ENCODE results near the gene PCYT2. TPM values are rescaled to one million over a fixed set of nuclear protein-coding genes. Genes with fewer than 3 reads are reported as not detected.
A peak's percentile ranks its signal among the peaks of the same experiment; 100 is the strongest.

Gene PCYT2
- total RNA-seq, 3 donors from 2014 or later, result 36.0 to 59.4 (median 58.3) TPM

DNA sequence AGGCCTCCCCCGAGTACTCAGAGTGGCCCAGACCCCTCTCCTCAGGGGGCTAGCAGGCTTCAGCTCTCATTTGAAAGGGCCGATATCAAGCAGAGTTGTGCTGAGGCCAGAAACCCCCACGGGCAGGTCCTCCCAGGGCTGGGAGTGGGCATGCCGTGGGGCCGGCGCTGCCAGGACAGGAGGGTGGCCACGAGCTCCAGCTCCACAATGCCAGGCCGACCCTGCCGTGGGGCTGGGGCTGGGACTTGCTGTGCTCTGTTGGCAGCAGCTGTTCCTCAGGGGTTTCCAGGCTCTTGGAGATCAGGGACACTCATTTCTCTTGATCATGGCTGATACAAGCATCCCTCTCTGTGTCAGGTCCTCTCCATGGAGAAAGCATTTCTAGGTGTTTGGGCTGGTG is 12.3 kb downstream of the PCYT2 start:
- Histone ChIP-seq H3K4me1 (ENCODE audit: low read depth) (peaks cover 10% of the 10 kb centered on the region), H3K36me3 (ENCODE audit: low read depth) (peaks cover 2% of the 10 kb centered on the region), H3K9me3 (no peaks in the 10 kb centered on the region), H3K4me3 (no peak overlapping the region)
- DNase-seq, result no peak
- TF ChIP-seq, protein P1, sequence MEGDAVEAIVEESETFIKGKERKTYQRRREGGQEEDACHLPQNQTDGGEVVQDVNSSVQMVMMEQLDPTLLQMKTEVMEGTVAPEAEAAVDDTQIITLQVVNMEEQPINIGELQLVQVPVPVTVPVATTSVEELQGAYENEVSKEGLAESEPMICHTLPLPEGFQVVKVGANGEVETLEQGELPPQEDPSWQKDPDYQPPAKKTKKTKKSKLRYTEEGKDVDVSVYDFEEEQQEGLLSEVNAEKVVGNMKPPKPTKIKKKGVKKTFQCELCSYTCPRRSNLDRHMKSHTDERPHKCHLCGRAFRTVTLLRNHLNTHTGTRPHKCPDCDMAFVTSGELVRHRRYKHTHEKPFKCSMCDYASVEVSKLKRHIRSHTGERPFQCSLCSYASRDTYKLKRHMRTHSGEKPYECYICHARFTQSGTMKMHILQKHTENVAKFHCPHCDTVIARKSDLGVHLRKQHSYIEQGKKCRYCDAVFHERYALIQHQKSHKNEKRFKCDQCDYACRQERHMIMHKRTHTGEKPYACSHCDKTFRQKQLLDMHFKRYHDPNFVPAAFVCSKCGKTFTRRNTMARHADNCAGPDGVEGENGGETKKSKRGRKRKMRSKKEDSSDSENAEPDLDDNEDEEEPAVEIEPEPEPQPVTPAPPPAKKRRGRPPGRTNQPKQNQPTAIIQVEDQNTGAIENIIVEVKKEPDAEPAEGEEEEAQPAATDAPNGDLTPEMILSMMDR (IDR thresholded peaks at IDR 0.05), result no peak
- intact Hi-C loops (cut with DNase I, micrococcal nuclease), result no loop called here
- no peak for ATAC-seq

- peaks cover 2% of the 10 kb centered on the region for H3K36me3 ChIP-seq (ENCODE audit: low read depth)
These were observed 13.0 kb downstream of the PCYT2 start for GRCh38 chr17:81898029-81898866.

DNA sequence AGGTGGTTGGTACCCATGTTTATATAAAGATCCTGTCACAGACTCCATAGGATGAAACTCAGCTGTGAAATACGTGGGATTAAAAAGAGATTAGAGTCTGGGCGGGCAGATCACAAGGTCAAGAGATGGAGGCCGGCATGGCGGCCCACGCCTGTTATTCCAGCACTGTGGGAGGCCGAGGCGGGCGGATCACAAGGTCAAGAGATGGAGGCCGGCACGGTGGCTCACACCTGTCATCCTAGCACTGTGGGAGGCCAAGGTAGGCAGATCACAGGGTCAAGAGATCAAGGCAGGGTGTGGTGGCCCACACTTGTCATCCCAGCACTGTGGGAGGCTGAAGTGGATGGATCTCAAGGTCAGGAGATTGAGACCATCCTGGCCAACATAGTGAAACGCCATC is 15.8 kb downstream of the PCYT2 start:
- no peak for DNase-seq
- intact Hi-C loops (cut with DNase I, micrococcal nuclease), result no loop called here
- no peaks in the 10 kb centered on the region for H3K9me3 ChIP-seq

More at GRCh38 chr17:81898029-81898866, 13.0 kb downstream of the PCYT2 start:
- TF ChIP-seq, protein P1 (IDR thresholded peaks at IDR 0.05), result no peak
- H3K4me1 ChIP-seq (ENCODE audit: low read depth), result peaks cover 10% of the 10 kb centered on the region
- no peak overlapping the region for H3K4me3 ChIP-seq
- H3K9me3 ChIP-seq, result no peaks in the 10 kb centered on the region
- no peak for ATAC-seq
- DNase-seq, result no peak
- intact Hi-C loops (cut with DNase I, micrococcal nuclease), result no loop called here

DNA sequence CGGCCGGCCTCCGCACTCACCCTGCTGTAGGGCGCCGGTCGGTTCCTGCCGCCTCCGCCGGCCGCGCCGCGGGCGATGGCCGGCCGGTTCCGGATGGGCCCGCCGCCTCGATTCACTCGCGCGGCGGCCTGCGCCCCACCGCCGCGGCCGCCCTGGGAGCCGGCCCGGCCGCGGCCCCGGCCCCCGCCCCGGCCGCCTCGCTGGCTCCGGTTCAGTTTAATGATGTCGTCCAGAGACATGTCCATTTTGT is 20.0 kb downstream of the PCYT2 start:
- peak overlapping the region; percentile 91 for H3K4me3 ChIP-seq
- peaks cover 16% of the 10 kb centered on the region for H3K36me3 ChIP-seq (ENCODE audit: low read depth)
- DNase-seq (no peak), ATAC-seq (no peak)
- H3K9me3 ChIP-seq, result no peaks in the 10 kb centered on the region
- TF ChIP-seq, protein P1 (IDR thresholded peaks at IDR 0.05), result no peak
- H3K4me1 ChIP-seq (ENCODE audit: low read depth), result peaks cover 19% of the 10 kb centered on the region
- intact Hi-C loops (cut with DNase I, micrococcal nuclease), result no loop called here

More for the DNA sequence above, 15.8 kb downstream of the PCYT2 start:
- H3K36me3 ChIP-seq (ENCODE audit: low read depth), result peaks cover 2% of the 10 kb centered on the region
- ATAC-seq, result no peak
- peaks cover 8% of the 10 kb centered on the region for H3K4me1 ChIP-seq (ENCODE audit: low read depth)
- H3K4me3 ChIP-seq, result no peak overlapping the region
- TF ChIP-seq, protein P1 (IDR thresholded peaks at IDR 0.05), result no peak

- H3K36me3 ChIP-seq (ENCODE audit: low read depth), result peaks cover 16% of the 10 kb centered on the region
- peak in 1 of 3 donors; percentile 64 for DNase-seq
These were observed 20.5 kb downstream of the PCYT2 start for GRCh38 chr17:81890447-81891302.

More at GRCh38 chr17:81890447-81891302, 20.5 kb downstream of the PCYT2 start:
- TF ChIP-seq, protein P1 (IDR thresholded peaks at IDR 0.05), result no peak
- intact Hi-C loops (cut with DNase I, micrococcal nuclease), result no loop called here
- Histone ChIP-seq H3K4me3 (peak overlapping the region; percentile 91), H3K4me1 (ENCODE audit: low read depth) (peaks cover 19% of the 10 kb centered on the region), H3K9me3 (no peaks in the 10 kb centered on the region)
- ATAC-seq, result no peak

Measured in mucosa of descending colon (tissue), 3 donors.